ENCODE results near the gene PPP1R9A. TPM values are rescaled to one million over a fixed set of nuclear protein-coding genes. Genes with fewer than 3 reads are reported as not detected.
A peak's percentile ranks its signal among the peaks of the same experiment; 100 is the strongest.

The PPP1R9A gene
- total RNA-seq, 1 experiment from 2014 or later, result 2.6 TPM

DNA sequence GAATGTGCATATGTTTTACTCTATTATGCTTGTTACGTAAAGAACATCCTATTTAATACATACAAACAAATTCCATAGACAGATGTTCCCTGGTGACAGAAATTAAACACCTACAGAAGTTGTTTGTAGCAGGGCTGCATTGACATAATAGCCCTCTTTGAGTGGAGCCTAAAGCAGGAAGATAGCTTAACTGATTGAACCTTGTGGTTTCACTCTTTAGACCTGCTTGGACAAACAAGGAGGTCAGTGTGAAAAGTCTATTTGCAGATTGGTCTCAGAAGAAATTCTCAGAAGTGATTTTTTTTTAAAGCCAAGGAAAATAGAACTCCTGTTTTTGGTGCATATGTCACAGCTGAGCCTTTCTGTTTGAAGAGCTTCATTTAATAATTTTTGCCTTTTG is 121.3 kb downstream of the PPP1R9A start:
- DNase-seq (ENCODE audit: low read depth), result no peak

GRCh38 chr7:95035295-95035694 is 127.9 kb downstream of the PPP1R9A start:
- no peak for DNase-seq (ENCODE audit: low read depth)

DNA sequence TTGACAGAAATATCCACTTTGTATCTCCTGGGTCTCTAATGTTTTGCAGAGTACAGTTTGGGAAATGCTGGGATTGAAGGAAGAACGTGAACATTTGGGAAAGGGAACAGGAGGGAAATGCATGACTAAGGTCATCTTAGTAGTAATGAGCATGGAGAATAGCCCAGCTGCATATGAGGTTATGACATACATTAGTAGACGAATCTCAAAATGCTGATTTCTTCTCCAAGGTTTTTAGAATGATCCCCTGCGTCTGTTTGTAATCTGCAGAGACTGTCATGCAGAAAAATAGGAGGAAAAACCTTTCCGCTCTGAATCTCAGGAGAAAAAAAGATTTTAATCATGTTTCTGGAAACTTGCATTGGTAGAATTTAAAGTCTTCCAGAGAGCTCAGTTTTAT is 133.6 kb downstream of the PPP1R9A start:
- DNase-seq (ENCODE audit: low read depth), result no peak

DNA sequence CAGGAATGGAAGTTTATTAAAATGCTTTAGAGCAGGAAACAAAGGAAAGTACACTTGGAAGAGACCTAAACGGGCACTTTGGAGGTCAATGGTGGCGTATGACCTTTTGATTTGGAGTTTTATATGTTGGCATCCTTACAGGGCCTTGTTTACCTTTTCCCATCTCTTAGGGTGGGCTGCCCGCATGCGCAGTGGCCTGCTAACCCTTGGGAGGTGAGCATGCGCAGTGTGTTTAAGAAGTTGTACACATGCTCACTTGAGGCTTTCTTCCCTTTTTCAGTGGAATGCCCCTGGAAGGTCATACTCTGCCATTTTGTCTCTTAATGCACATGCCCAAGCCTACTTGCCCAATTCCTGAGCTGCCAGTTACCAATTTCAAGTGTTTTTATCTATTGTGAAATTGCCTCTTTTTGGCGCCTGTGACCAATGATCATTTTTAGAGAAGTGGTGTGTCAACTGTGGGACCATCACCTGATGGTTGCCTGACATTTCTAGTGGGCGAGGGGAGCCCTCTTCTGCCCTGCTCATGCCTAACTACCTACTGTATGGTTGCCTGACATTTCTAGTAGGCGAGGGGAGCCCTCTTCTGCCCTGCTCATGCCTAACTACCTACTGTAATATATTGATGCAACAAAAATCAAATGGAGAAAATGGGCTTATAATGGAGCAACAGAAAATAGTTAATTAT is 138.0 kb downstream of the PPP1R9A start:
- DNase-seq (ENCODE audit: low read depth), result peak; percentile 45

DNA sequence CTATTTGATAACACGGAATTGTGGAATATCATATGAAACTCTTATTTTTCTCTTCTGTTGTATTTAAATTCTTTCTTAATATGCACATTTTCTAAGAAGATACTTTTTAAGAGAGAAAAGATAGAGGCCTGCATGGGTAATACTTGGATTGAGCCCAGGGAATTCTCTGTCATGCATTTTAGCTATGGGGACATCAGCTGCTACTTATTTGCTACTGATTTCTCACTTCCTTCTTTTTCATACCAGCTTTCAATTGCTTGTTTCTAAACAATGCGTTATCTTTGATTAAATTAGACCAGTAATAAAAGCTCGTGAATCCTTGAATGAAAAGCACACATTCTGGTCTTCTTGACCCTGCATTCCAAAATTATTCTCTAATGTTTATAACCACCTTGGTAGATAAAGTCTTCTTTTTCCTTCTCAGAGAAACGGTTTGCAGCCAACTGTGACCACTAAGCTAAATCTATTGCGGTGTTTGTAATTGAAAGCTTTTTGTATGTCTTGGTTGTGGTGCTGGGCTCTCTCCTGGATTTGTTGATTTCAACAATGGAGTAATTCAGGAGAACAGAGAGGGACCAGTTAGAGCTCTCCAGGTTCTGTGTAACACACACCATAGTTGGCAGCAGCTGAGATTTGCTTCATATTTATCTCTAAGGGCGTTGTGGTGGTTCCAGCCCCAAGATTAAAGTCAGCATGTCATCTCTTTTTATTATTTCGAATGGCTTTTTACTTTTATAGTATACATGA is 139.3 kb downstream of the PPP1R9A start:
- no peak for DNase-seq (ENCODE audit: low read depth)

DNA sequence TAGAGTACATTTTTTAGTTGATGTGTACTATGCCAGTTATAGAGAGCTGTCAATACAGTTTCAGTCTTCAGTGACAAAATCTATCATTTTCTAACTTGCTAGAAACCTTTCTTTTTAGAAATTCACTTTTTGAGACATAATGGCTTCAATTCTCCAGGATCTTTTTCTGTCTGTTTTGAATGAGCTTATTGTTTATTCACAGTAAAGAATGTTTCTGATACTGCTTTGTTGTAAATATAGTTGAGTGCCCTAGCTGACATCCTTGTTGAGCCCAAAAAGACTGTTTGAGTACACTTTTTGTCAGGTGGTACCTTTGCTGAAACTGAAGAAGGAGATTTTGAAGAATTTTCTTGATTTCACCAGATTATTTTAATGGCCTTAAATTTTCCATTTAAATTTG is 139.9 kb downstream of the PPP1R9A start:
- DNase-seq (ENCODE audit: low read depth), result no peak

DNA sequence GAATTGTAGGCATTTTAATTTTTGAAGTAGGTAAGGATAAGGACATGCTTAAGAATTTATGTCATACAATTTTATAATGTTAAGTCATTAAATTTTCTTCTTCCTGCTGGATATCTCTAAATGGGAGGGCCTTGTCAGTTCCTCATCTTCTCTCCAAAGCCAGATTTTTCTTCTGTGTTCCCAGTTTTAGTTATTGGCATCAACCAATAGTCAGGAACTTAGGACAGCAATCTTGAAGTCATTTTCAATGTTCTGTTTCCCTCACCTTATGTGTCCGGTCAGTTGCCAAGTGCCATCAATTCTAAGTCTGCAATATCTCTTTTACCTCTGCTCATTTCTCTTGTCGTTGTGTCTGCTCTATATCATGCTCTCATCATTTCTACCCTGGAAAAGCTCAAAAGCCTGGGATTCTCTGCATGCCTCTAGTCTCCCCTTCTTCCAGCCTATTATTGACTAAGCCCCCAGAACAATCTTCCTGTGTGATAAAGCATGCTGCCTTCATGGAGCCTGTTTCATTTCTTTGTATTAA is 145.2 kb downstream of the PPP1R9A start:
- DNase-seq (ENCODE audit: low read depth), result no peak

DNA sequence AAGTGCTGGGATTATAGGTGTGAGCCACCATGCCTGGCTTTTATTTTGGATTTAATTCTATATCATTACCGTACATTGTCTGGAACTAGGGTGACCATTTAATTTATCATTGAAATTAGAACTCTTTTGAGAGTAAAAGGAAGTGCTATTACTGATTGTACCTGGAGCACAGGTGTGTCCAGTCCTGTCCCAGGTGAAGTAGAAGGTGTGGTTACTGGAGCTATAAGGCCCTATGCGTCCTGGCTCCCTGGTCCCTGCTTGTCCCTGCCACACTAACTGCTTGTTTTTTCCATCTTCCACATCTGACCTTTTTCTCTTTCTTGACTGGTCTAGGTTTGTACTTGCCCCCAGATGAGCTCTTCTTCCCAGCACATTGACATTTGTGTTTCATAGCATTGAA is 147.0 kb downstream of the PPP1R9A start:
- DNase-seq (ENCODE audit: low read depth), result no peak

DNA sequence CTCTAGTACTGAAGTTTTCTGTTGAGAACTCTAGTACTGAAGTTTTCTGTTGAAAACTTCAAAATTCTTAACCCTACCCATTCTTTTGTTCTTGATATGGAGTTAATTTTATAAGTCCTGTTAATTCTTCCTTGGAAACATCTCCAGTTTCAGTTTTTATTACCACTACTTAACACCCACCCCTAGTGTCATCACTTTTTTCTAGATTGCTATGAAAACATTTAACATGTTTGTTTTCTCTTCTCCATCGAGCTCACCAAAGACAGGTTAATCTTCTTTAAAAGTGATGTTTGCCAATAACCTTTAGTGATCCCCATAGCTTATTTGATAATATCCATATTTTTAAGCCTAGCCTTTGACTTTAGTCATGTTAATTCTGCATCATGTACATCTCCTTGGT is 147.9 kb downstream of the PPP1R9A start:
- no peak for DNase-seq (ENCODE audit: low read depth)

GRCh38 chr7:95056107-95056739 is 148.8 kb downstream of the PPP1R9A start:
- no peak for DNase-seq (ENCODE audit: low read depth)

DNA sequence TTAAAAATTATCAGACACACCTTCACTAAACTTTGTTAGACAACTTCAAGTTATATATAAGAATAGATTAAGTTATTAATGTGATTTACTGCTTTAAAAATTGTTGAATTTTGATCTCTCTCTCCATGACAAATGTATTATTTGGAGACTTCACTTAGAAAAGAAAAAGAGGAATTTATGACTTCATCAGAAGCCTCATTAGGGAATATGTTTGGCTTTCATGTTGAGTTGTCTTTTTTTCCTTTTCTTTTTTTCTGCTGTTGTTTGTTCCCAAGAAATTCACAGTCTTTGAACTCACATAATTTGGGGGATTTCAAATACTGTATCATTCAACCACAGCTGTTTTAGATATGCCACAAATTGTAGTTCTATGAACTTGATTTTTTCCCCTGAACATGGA is 149.5 kb downstream of the PPP1R9A start:
- DNase-seq (ENCODE audit: low read depth), result no peak

- DNase-seq (ENCODE audit: low read depth), result no peak
These were observed 152.5 kb downstream of the PPP1R9A start for GRCh38 chr7:95059842-95060313.

GRCh38 chr7:95062901-95063300 is 155.5 kb downstream of the PPP1R9A start:
- no peak for DNase-seq (ENCODE audit: low read depth)

GRCh38 chr7:95066737-95067530 is 159.5 kb downstream of the PPP1R9A start:
- DNase-seq (ENCODE audit: low read depth), result peak; percentile 56

DNA sequence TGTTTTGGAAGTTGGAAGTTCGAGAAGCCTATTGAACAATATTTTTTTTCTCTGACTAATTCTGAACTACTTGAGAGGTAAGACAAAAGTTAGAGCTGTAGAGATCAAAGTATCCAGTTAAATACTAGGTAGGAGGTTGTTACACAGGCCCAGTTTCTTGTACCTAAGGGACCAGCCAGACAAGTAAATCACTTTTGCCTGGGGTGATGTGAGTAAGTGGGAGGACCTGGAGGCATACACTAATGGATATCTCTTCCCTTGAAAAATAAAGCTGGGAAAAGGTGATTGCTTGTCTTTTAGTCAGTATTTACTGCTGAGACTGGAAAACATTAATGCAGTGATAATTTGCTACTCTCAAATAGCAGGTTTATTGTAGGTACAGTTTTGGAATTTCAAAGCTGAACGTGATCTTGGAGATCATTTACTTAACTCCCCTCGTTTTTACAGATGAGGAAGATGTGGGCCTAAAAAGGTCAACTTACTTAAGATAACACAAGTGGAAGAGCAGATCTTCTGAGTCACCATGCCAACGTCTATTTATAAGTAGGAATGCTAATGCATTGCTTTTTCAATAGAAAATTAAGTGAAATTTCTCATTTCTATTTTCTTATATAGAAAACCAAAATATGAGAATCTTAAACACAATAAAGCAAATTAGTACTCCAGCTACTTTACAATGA is 181.3 kb downstream of the PPP1R9A start:
- no peak for DNase-seq (ENCODE audit: low read depth)

DNA sequence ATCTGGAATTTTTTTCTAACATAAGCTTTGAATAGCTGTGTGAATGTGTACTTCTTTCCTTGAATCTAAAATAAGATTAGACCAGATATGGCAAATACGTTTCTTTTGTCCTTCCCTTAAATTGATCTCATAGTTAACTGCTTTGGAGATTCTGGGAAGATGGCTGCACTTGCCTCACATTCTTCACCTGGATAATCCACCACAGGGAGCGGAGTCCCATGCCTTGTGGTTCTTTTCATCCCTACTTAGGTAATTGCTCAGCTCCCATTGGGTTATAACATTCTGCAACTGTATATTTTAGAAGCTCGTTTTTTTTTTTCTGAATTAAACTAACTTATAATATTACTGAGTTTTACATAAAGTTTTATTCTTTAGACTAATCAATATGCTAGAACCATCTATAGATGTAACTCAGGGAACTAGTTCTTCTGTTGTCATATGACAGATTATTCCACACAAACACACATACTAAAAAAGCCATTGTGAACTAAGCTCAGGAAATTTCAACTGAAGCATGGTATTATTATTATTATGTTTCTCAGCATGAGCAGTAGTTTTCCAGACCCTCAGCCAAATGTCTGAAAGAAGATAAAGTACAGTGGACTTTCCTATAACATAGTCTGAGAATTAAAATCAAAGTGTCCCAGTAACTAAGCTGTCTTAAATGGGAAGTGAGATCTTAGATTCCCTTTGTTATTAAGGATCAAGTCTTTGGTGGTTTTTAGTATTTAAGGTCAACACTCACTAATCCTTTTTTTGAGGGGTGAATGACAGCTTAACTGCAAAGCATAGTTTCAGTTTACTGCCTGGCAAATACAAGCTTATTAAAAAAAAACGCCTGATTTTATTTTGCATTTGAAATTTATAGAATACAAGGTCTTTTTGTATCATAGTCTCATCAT is 182.3 kb downstream of the PPP1R9A start:
- DNase-seq (ENCODE audit: low read depth), result no peak

- DNase-seq (ENCODE audit: low read depth), result no peak
These were observed 184.9 kb downstream of the PPP1R9A start for GRCh38 chr7:95092324-95092723.

- DNase-seq (ENCODE audit: low read depth), result no peak
These were observed 188.0 kb downstream of the PPP1R9A start for GRCh38 chr7:95095259-95095965.

GRCh38 chr7:95095966-95096540 is 188.7 kb downstream of the PPP1R9A start:
- no peak for DNase-seq (ENCODE audit: low read depth)
